ENCODE results near the gene OSBPL3. TPM values are rescaled to one million over a fixed set of nuclear protein-coding genes. Genes with fewer than 3 reads are reported as not detected.
"Not testable (repeated sequence)": the region's sequence is repeated elsewhere in the genome, so short reads cannot be mapped to it uniquely, and the experiment has no call there.

The OSBPL3 gene
- total and polyA plus RNA-seq, 7 donors, result 0.60 to 6.3 (median 1.8) TPM

- H3K27ac ChIP-seq, result no peak overlapping the region
Observed at GRCh38 chr7:24908166-24908565, 71.8 kb downstream of the OSBPL3 start.

GRCh38 chr7:24907311-24907886 lies 72.6 kb downstream of the OSBPL3 start:
- no peak for TF ChIP-seq POLR2A (IDR thresholded peaks at IDR 0.05)
- TF ChIP-seq POLR2AphosphoS5 (IDR thresholded peaks at IDR 0.05), result no peak
- TF ChIP-seq, protein P1, sequence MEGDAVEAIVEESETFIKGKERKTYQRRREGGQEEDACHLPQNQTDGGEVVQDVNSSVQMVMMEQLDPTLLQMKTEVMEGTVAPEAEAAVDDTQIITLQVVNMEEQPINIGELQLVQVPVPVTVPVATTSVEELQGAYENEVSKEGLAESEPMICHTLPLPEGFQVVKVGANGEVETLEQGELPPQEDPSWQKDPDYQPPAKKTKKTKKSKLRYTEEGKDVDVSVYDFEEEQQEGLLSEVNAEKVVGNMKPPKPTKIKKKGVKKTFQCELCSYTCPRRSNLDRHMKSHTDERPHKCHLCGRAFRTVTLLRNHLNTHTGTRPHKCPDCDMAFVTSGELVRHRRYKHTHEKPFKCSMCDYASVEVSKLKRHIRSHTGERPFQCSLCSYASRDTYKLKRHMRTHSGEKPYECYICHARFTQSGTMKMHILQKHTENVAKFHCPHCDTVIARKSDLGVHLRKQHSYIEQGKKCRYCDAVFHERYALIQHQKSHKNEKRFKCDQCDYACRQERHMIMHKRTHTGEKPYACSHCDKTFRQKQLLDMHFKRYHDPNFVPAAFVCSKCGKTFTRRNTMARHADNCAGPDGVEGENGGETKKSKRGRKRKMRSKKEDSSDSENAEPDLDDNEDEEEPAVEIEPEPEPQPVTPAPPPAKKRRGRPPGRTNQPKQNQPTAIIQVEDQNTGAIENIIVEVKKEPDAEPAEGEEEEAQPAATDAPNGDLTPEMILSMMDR (IDR thresholded peaks at IDR 0.05), result no peak
- no peak for TF ChIP-seq EP300 (IDR thresholded peaks at IDR 0.05)
- DNase-seq, result no peak
- no peak overlapping the region for H3K4me3 ChIP-seq
- no peaks in the 10 kb centered on the region for H3K4me1 ChIP-seq
- H3K9me3 ChIP-seq, result no peaks in the 10 kb centered on the region
- WGBS, 2 donors, result 64 to 84% methylated on average over 7 of the region's 7 CpGs
- H3K27me3 ChIP-seq, result no peaks in the 10 kb centered on the region
- no peak overlapping the region for H3K27ac ChIP-seq
- intact Hi-C loops (cut with DNase I), result no loop called here
- H3K36me3 ChIP-seq, result no peaks in the 10 kb centered on the region

More at GRCh38 chr7:24908166-24908565, 71.8 kb downstream of the OSBPL3 start:
- no peaks in the 10 kb centered on the region for H3K9me3 ChIP-seq
- intact Hi-C loops (cut with DNase I), result no loop called here
- no peak overlapping the region for H3K4me3 ChIP-seq
- no peaks in the 10 kb centered on the region for H3K4me1 ChIP-seq
- 83 to 91% methylated on average over 3 of the region's 3 CpGs for WGBS, 2 donors
- no peak for DNase-seq
- no peaks in the 10 kb centered on the region for H3K27me3 ChIP-seq
- TF ChIP-seq, protein P1 (IDR thresholded peaks at IDR 0.05), result no peak
- TF ChIP-seq POLR2A (IDR thresholded peaks at IDR 0.05) (no peak), EP300 (IDR thresholded peaks at IDR 0.05) (no peak)
- no peaks in the 10 kb centered on the region for H3K36me3 ChIP-seq

DNA sequence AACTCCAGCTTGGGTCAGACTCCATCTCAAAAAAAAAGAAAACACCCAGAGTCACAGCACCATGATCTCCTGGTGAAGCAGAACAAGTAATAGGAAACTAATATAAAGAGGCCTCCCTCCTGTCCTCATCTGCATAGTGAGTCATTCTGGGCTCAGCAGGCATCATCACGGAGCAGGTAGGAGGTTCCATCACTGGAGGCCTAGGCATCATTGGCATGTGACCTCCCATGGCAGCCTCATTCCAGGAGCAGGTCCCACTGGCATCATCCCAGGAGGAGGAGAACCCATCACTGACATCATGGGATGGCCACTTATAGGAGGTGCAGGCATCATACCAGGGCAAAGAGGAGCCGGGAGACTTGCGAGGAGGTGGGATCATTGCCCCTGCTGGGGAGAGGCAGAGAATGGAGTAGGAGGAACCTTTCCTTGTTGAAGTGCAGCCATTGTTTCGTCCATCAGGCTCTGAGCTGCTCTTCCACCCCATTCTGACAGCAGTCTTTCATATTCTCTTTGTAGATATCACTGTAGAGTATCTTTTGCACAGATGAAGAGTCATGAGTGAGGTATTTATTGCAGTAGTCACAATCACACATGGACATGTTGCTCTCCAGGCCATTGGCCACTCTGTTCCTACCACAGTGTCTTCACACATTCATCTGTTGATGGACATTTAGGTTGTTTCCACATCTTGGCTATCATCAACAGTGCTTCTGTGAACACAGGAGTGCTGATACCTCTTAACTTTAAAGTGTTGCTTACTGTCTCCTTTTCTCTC lies 73.8 kb downstream of the OSBPL3 start:
- Histone ChIP-seq H3K36me3 (no peaks in the 10 kb centered on the region), H3K4me1 (no peaks in the 10 kb centered on the region), H3K9me3 (no peaks in the 10 kb centered on the region), H3K4me3 (no peak overlapping the region), H3K27ac (no peak overlapping the region), H3K27me3 (no peaks in the 10 kb centered on the region)
- intact Hi-C loops (cut with DNase I), result no loop called here
- WGBS, 2 donors, result 92 to 95% methylated on average over 4 of the region's 4 CpGs
- no peak for DNase-seq
- TF ChIP-seq EP300 (IDR thresholded peaks at IDR 0.05) (no peak), POLR2AphosphoS5 (IDR thresholded peaks at IDR 0.05) (no peak), POLR2A (IDR thresholded peaks at IDR 0.05) (no peak)
- TF ChIP-seq, protein P1 (IDR thresholded peaks at IDR 0.05), result no peak

- not testable (repeated sequence) for H3K4me1 ChIP-seq
- 97% methylated on average over 4 of the region's 4 CpGs for WGBS, 2 donors
Observed at GRCh38 chr7:24903992-24904391, 76.0 kb downstream of the OSBPL3 start.

DNA sequence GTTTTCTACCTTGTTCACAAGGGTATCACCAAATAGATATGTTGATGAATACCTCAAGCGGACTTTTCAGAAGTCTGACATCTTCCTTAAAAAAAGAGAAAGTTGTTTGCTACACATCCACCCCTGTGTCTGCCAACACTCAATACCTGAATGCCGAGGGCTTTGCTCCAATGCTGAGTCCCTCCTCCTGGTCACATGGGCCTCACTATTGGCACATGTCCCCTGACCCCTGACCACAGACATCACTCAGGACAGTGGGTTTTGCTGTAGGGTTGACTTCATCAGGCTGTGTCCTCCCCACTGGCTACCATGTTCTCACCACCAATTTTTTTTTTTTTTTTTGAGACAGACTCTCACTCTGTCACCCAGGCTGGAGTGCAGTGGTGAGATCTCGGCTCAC lies 76.4 kb downstream of the OSBPL3 start:
- 97 to 98% methylated on average over 3 of the region's 3 CpGs for WGBS, 2 donors
- no peaks in the 10 kb centered on the region for H3K9me3 ChIP-seq
- no peaks in the 10 kb centered on the region for H3K27me3 ChIP-seq
- no peak for DNase-seq
- H3K4me3 ChIP-seq, result no peak overlapping the region
- TF ChIP-seq, protein P1 (IDR thresholded peaks at IDR 0.05), result no peak
- TF ChIP-seq EP300 (IDR thresholded peaks at IDR 0.05) (no peak), POLR2AphosphoS5 (IDR thresholded peaks at IDR 0.05) (no peak), POLR2A (IDR thresholded peaks at IDR 0.05) (no peak)
- intact Hi-C loops (cut with DNase I), result no loop called here
- H3K4me1 ChIP-seq, result no peaks in the 10 kb centered on the region
- no peaks in the 10 kb centered on the region for H3K36me3 ChIP-seq
- no peak overlapping the region for H3K27ac ChIP-seq

More at GRCh38 chr7:24903992-24904391, 76.0 kb downstream of the OSBPL3 start:
- intact Hi-C loops (cut with DNase I); H3K27ac ChIP-seq; H3K9me3 ChIP-seq; DNase-seq; H3K4me3 ChIP-seq; H3K27me3 ChIP-seq; H3K36me3 ChIP-seq: not testable (repeated sequence)

Data from sigmoid colon (tissue), 7 donors.